ENCODE data around the gene IGBP1.

DNA sequence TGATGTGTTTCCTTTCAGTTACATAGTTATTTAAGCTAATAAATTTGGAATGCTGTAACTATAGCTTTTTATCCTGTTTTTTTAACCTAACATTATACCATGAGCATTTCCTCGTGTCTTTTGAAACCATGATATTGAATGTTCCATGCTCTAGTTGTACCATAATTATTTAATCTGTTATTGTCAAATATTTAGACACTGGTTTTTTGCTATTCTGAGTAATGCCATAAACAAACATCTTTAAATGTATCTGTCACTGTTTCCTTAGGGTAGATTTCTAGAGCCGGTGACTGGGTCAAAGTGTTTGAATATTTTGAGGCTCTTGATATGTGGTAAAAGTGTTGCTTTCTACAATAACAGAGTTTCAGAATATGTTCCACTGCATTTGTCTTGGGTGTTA lies 5.4 kb downstream of the IGBP1 start:
- TF ChIP-seq TCF7L2 (IDR thresholded peaks at IDR 0.05; ENCODE audit: borderline replicate concordance, extremely low read depth, insufficient read depth, insufficient read length) (no peak), RAD21 (IDR thresholded peaks at IDR 0.05; ENCODE audit: low read depth) (no peak), YY1 (IDR thresholded peaks at IDR 0.05; ENCODE audit: extremely low read depth, insufficient replicate concordance, low read depth, low read length) (no peak), REST (IDR thresholded peaks at IDR 0.05; ENCODE audit: low read depth) (no peak), POLR2A (IDR thresholded peaks at IDR 0.05; ENCODE audit: borderline replicate concordance, extremely low read depth, insufficient read depth, insufficient read length) (no peak)
- TF ChIP-seq, protein P1, sequence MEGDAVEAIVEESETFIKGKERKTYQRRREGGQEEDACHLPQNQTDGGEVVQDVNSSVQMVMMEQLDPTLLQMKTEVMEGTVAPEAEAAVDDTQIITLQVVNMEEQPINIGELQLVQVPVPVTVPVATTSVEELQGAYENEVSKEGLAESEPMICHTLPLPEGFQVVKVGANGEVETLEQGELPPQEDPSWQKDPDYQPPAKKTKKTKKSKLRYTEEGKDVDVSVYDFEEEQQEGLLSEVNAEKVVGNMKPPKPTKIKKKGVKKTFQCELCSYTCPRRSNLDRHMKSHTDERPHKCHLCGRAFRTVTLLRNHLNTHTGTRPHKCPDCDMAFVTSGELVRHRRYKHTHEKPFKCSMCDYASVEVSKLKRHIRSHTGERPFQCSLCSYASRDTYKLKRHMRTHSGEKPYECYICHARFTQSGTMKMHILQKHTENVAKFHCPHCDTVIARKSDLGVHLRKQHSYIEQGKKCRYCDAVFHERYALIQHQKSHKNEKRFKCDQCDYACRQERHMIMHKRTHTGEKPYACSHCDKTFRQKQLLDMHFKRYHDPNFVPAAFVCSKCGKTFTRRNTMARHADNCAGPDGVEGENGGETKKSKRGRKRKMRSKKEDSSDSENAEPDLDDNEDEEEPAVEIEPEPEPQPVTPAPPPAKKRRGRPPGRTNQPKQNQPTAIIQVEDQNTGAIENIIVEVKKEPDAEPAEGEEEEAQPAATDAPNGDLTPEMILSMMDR (IDR thresholded peaks at IDR 0.05 in 2 of 3, conservative IDR thresholded peaks at IDR 0.05 in 1 of 3; ENCODE audit: borderline replicate concordance in 1 of 3, insufficient read depth in 1 of 3, low read depth in 2 of 3, low read length in 2 of 3), result no peak
- TF ChIP-seq, protein P2, sequence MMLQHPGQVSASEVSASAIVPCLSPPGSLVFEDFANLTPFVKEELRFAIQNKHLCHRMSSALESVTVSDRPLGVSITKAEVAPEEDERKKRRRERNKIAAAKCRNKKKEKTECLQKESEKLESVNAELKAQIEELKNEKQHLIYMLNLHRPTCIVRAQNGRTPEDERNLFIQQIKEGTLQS (IDR thresholded peaks at IDR 0.05), result no peak

Data from HCT116 (cell line).